EL (cell line): Measurements from ENCODE around the gene IFNL1.
"Not testable (repeated sequence)": the region's sequence is repeated elsewhere in the genome, so short reads cannot be mapped to it uniquely, and the experiment has no call there.

ENCODE experiments used
- DNase-seq: peaks from one replicate; pipeline ENCODE4 v3.0.0-alpha.2; 2016

IFNL1 gene

DNA sequence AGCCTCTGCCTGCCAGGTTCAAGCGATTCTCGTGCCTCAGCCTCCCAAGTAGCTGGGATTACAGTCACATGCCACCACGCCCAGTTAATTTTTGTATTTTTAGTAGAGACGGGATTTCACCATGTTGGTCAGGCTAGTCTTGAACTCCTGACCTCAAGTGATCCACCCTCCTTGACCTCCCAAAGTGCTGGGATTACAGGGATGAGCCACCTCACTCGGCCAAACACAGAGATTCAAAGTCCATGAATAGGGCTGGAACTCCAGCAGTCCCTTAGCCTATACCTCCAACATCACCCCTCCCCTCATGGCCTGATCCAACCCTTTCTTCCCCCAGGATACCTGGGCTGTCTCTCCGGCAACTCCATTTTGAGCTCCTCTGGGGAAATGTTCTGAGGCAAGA lies 36.5 kb downstream of the IFNL1 start:
- not testable (repeated sequence) for DNase-seq

DNA sequence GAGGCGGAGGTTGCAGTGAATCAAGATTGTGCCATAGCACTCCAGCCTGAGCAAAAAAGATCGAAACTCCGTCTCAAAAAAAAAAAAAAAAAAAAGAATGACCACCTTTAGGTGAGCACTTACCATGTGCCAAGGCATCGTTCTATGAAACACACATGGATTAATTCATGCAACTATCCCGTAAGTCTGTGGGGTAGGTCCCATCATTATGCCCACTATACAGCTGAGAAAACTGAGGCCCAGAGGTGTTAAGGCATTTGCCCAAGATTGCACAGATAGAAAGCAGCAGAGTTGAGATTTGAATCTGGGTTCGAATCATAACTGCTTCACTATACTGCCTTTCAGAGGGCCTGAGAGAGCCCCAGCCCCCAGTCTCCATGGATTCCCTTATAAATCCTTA lies 37.3 kb downstream of the IFNL1 start:
- DNase-seq: no peak

- DNase-seq: no peak
Observed at GRCh38 chr19:39334444-39334976, 38.3 kb downstream of the IFNL1 start.

DNA sequence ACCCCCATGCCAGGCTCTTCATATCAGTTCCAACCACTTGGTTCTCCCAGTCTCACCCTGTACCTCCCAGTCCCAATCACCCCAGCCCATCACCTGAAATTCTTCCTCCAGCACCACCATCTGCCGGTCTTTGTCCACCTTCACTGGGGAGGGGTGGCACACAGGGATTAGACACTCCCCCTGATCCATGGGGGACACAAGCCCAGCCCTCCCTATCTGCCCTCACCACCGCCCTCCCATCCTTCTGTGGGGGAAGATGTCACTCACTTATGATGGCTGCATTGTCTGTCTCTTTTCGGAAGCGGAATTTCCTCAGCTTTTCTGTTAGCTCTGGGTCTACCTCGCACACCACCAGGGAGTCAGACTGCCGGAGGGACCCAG lies 39.0 kb downstream of the IFNL1 start:
- DNase-seq: no peak

DNA sequence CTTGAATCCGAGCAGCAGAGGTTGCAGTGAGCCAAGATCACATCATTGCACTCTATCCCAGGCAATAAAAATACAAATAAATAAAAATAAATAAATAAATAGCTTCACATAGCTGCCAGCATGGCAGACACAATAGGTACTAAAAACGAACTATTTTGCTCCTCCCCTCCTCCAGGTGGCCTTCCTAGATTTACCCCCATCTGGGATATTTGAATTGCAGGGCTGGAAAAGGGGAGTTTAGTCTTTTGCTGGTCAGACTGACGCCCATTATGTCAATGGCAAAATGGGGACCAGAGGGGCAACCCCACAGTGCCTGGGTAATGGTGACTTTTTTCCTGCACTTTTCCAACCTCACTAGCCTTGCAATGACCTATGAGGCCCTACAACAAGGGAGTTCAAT lies 40.3 kb downstream of the IFNL1 start:
- no peak for DNase-seq

GRCh38 chr19:39339674-39340073 lies 43.5 kb downstream of the IFNL1 start:
- no peak for DNase-seq

DNA sequence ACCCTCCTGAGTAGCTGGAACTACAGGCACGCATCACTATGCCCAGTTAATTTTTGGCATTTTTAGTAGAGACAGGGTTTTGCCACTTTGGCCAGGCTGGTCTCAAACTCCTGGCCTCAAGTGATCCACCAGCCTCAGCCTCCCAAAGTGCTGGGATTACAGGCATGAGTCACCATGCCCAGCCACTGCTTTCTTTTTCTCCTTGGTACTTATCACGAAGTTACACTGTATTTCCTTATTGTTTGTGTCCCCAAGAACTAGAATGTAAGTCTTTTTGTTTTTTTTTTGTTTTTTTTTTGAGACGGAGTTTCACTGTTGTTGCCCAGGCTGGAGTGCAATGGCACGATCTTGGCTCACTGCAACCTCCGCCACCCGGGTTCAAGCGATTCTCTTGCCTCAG lies 43.9 kb downstream of the IFNL1 start:
- DNase-seq: not testable (repeated sequence)

DNA sequence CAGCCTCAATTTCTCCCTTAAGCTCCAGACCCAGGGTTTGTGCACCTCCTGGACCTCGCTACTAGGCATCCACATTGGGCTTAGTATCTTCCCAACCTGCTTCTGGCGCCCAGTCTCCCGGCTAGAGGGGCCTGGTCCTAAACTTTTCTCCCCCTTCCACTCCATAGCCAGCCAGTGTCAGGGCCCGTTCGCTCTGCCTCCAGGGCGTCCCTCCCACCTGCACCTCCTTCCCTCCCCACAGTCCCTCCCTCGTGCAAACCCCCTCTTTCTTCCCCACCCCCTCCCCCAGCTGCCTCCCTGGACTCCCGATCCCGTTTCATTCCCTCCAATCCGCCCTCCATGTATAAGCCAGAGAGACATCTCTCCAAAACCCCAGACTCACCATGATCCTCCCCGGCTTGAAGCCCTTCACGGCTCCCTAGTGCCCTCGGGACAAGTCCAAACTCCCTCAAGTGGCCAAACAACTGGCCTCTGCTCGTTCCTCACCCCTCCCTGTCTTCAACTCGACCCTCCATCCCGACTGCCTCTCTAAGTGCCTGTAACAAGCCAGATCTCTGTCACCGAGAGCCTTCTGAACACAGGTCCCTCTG lies 45.0 kb downstream of the IFNL1 start:
- DNase-seq: peak; percentile 42

- DNase-seq: peak; percentile 97
Observed at GRCh38 chr19:39341719-39342604, 45.8 kb downstream of the IFNL1 start, which contains the start of gene SAMD4B. Gene SAMD4B (plus strand): TSS chr19:39342421. CDS start chr19:39356894, 14,473 bp downstream.

DNA sequence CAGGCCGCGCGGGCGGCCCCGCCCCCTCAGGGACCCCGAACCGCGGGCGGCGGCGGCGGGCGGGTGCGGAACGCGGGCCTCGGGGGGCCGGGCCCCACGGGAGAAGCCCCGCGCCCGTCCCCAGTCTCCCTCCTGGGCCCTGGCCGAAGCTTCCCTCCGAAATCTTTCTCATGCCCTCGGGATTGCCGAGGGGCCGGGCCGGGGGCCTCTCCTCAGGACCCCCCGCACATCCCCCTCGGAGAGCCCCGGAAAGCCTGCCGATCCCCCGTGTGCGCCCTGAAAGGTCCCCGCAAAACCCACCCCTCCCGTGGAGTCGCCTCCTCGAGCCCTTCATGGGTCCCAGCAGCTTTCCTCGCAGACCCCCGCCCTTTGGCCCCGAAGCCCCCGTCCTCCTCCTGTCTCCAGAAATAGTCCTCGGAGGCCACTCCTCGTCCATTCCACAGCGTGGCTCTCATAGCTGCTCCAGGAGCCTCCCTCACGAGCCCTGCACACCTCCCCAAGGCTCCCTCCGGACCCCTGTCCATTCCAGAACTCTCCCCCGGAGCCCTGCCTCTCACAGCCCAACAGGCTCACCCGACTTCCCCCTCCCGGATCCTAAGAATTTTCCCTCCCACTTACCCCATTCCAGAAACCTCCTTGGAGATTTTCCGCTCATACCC lies 46.6 kb downstream of the IFNL1 start:
- DNase-seq: peak; percentile 31

DNA sequence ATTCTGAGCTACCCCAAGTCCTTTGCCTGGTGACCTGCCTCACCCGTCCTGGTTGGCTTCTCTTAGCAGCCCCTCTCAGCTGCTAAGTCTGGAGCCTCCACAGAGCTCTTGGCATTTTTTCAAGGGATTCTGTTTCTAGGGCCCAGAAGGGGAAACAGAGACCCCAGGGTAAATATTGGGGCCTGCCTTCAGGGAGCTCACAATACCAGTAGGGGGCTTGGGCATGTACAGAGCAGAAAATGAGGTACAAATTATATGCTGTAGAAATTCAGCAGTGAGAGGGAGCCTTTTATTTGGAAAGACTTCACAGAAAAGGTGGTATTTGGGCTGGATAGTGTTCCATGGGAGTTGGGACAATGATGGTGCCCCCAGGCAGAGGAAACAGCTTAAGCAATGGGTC lies 49.7 kb downstream of the IFNL1 start:
- no peak for DNase-seq

GRCh38 chr19:39347332-39348164 lies 51.3 kb downstream of the IFNL1 start:
- DNase-seq: peak; percentile 34
